Osteocyte (in vitro differentiated cells): ENCODE results near the gene CFAP46. TPM values are rescaled to one million over a fixed set of nuclear protein-coding genes. Genes with fewer than 3 reads are reported as not detected.

ENCODE experiments used
- DNase-seq: peaks from one replicate; pipeline ENCODE4 v3.0.0; 2021; ENCODE audit warnings: mixed read lengths; ENCODE audit not compliant: unreplicated experiment; ENCODE audit errors: extremely low spot score
- H3K27ac Mint-ChIP-seq: one replicate; pipeline ENCODE4 v1.8.0; 2021; ENCODE audit warnings: mild to moderate bottlenecking, mixed read lengths; ENCODE audit not compliant: unreplicated experiment
- H3K27me3 Mint-ChIP-seq: one replicate; pipeline ENCODE4 v1.8.0; 2021; ENCODE audit warnings: mixed read lengths; ENCODE audit not compliant: unreplicated experiment
- H3K36me3 Mint-ChIP-seq: one replicate; pipeline ENCODE4 v1.8.0; 2021; ENCODE audit warnings: mixed read lengths; ENCODE audit not compliant: unreplicated experiment
- H3K4me1 Mint-ChIP-seq: one replicate; pipeline ENCODE4 v1.8.0; 2021; ENCODE audit warnings: mixed read lengths; ENCODE audit not compliant: unreplicated experiment
- H3K4me3 Mint-ChIP-seq: one replicate; pipeline ENCODE4 v1.8.0; 2021; ENCODE audit warnings: mild to moderate bottlenecking, moderate library complexity, mixed read lengths; ENCODE audit not compliant: unreplicated experiment
- H3K9me3 Mint-ChIP-seq: one replicate; pipeline ENCODE4 v1.8.0; 2021; ENCODE audit warnings: mixed read lengths; ENCODE audit not compliant: unreplicated experiment
- CTCF ChIP-seq: fragments of 200-600 bp; sonication (generic); IDR thresholded peaks from 2 replicates; pipeline ENCODE4 v1.5.0; 2021; ENCODE audit warnings: antibody characterized with exemption, mild to moderate bottlenecking, moderate library complexity
- total RNA-seq: library from RNA; stranded (reverse); gene quantifications from 2 replicates; pipeline ENCODE4 v1.2.1, GENCODE V29; 2021

The CFAP46 gene
- total RNA-seq, 1 donor from 2014 or later, result 0.56 TPM

- no peaks in the 10 kb centered on the region for H3K9me3 Mint-ChIP-seq
- no peak overlapping the region for H3K27ac Mint-ChIP-seq
- DNase-seq, result no peak
- no peaks in the 10 kb centered on the region for H3K4me1 Mint-ChIP-seq
- peaks cover 14% of the 10 kb centered on the region for H3K27me3 Mint-ChIP-seq
- H3K4me3 Mint-ChIP-seq, result no peak overlapping the region
- no peaks in the 10 kb centered on the region for H3K36me3 Mint-ChIP-seq
- TF ChIP-seq CTCF, result no peak
Measured at GRCh38 chr10:132974249-132974796, 32.0 kb upstream of the CFAP46 start.

GRCh38 chr10:132973903-132974241, 31.5 kb upstream of the CFAP46 start:
- no peaks in the 10 kb centered on the region for H3K4me1 Mint-ChIP-seq
- H3K9me3 Mint-ChIP-seq, result no peaks in the 10 kb centered on the region
- no peak overlapping the region for H3K4me3 Mint-ChIP-seq
- no peaks in the 10 kb centered on the region for H3K36me3 Mint-ChIP-seq
- peaks cover 19% of the 10 kb centered on the region for H3K27me3 Mint-ChIP-seq
- TF ChIP-seq CTCF, result no peak
- no peak for DNase-seq
- no peak overlapping the region for H3K27ac Mint-ChIP-seq

- TF ChIP-seq CTCF, result no peak
- Mint-ChIP-seq H3K36me3 (no peaks in the 10 kb centered on the region), H3K27me3 (peaks cover 25% of the 10 kb centered on the region), H3K27ac (no peak overlapping the region), H3K4me3 (no peak overlapping the region), H3K9me3 (no peaks in the 10 kb centered on the region), H3K4me1 (no peaks in the 10 kb centered on the region)
- DNase-seq, result no peak
Measured at GRCh38 chr10:132972986-132973902, 30.9 kb upstream of the CFAP46 start.

- Mint-ChIP-seq H3K27ac (no peak overlapping the region), H3K9me3 (no peaks in the 10 kb centered on the region), H3K27me3 (peaks cover 25% of the 10 kb centered on the region), H3K36me3 (no peaks in the 10 kb centered on the region), H3K4me3 (no peak overlapping the region), H3K4me1 (no peaks in the 10 kb centered on the region)
- TF ChIP-seq CTCF, result no peak
- DNase-seq, result no peak
Measured at GRCh38 chr10:132972149-132972985, 30.0 kb upstream of the CFAP46 start.
